Measurements from ENCODE around the gene SAP30BP. TPM values are rescaled to one million over a fixed set of nuclear protein-coding genes. Genes with fewer than 3 reads are reported as not detected.
A peak's percentile ranks its signal among the peaks of the same experiment; 100 is the strongest.

Gene SAP30BP
- total and polyA plus RNA-seq, 8 donors, result 22.4 to 106 (median 37.7) TPM

- Histone ChIP-seq H3K27me3 (no peaks in the 10 kb centered on the region), H3K9me3 (no peaks in the 10 kb centered on the region), H3K4me1 (no peaks in the 10 kb centered on the region), H3K4me3 (no peak overlapping the region), H3K27ac (no peak overlapping the region), H3K36me3 (peaks cover 0 to 13% (median 0%) of the 10 kb centered on the region in 3 donors)
- WGBS, 2 donors, result 91 to 93% methylated on average over 18 of the region's 18 CpGs
- intact Hi-C loops (cut with DNase I), result no loop called here
- no peak for FAIRE-seq
- DNase-seq, result no peak
- no peak for TF ChIP-seq CTCF (IDR thresholded peaks at IDR 0.05)
- ATAC-seq, result no peak
These were observed 60.3 kb downstream of the SAP30BP start for GRCh38 chr17:75727391-75727790.

- no peak for FAIRE-seq
- no peak for ATAC-seq
- no peaks in the 10 kb centered on the region for H3K27me3 ChIP-seq
- intact Hi-C loops (cut with DNase I), result no loop called here
- H3K36me3 ChIP-seq, result peaks cover 0 to 13% (median 0%) of the 10 kb centered on the region in 3 donors
- DNase-seq, result peak in 1 of 6 donors; percentile 28
- no peak overlapping the region for H3K4me3 ChIP-seq
- H3K27ac ChIP-seq, result no peak overlapping the region
- TF ChIP-seq CTCF (IDR thresholded peaks at IDR 0.05), result no peak
- WGBS, 2 donors, result 91 to 95% methylated on average over 7 of the region's 7 CpGs
- no peaks in the 10 kb centered on the region for H3K9me3 ChIP-seq
- no peaks in the 10 kb centered on the region for H3K4me1 ChIP-seq
These were observed 62.2 kb downstream of the SAP30BP start for GRCh38 chr17:75729351-75729750.

- no peaks in the 10 kb centered on the region for H3K27me3 ChIP-seq
- no peak for TF ChIP-seq CTCF (IDR thresholded peaks at IDR 0.05)
- WGBS, 2 donors, result 91 to 94% methylated on average over 24 of the region's 24 CpGs
- no peaks in the 10 kb centered on the region for H3K9me3 ChIP-seq
- no peaks in the 10 kb centered on the region for H3K4me1 ChIP-seq
- ATAC-seq, result no peak
- H3K4me3 ChIP-seq, result no peak overlapping the region
- H3K36me3 ChIP-seq, result peaks cover 0 to 13% (median 0%) of the 10 kb centered on the region in 3 donors
- intact Hi-C loops (cut with DNase I), result no loop called here
- no peak for FAIRE-seq
- no peak overlapping the region for H3K27ac ChIP-seq
- peak in 2 of 6 donors; percentile 43 to 58 for DNase-seq
These were observed 62.9 kb downstream of the SAP30BP start for GRCh38 chr17:75730065-75730464.

- Histone ChIP-seq H3K27me3 (no peaks in the 10 kb centered on the region), H3K36me3 (peaks cover 0 to 13% (median 0%) of the 10 kb centered on the region in 3 donors), H3K27ac (no peak overlapping the region), H3K4me1 (no peaks in the 10 kb centered on the region), H3K9me3 (no peaks in the 10 kb centered on the region), H3K4me3 (no peak overlapping the region)
- intact Hi-C loops (cut with DNase I), result no loop called here
- WGBS, 2 donors, result 91 to 94% methylated on average over 26 of the region's 26 CpGs
- peak in 1 of 6 donors; percentile 49 for DNase-seq
- no peak for FAIRE-seq
- ATAC-seq, result no peak
- TF ChIP-seq CTCF (IDR thresholded peaks at IDR 0.05), result no peak
These were observed 64.1 kb downstream of the SAP30BP start for GRCh38 chr17:75731086-75731715.
